ENCODE data around the gene H19. TPM values are rescaled to one million over a fixed set of nuclear protein-coding genes. Genes with fewer than 3 reads are reported as not detected.

The H19 gene
- total RNA-seq, 2 donors from 2014 or later: 0.55 to 3.8 TPM

DNA sequence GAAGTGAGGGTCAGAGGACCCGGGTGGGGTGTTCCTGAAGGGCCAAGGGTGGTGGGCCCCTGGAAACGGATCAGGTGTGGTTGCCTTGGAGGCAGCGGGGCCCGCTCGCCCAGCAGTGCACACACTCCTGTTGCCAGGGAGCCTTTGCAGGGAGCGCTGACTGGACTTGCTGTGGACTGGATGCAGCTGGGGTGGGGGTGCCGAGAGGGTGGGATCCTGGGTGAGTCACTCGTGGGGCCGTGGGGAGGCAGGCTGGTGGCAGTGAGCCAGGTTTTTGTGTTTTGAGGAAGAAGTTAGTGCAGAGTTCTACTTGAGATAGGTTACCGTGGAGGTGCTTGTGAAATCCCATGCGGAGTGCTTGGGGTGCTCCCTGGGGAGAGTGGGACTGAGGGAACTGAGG is 49.3 kb downstream of the H19 start:
- Mint-ChIP-seq H3K27me3 (ENCODE audit: insufficient read depth) (no peaks in the 10 kb centered on the region), H3K27ac (no peak overlapping the region), H3K4me3 (no peak overlapping the region), H3K4me1 (no peaks in the 10 kb centered on the region), H3K9me3 (no peaks in the 10 kb centered on the region), H3K36me3 (ENCODE audit: low read depth) (no peaks in the 10 kb centered on the region)
- WGBS, 2 experiments (ENCODE audit: insufficient coverage in 1 of 2, insufficient read length in 1 of 2): no CpG with 5 or more reads among the region's 11 CpGs
- no peak overlapping the region for H3K27ac ChIP-seq (ENCODE audit: low read depth, low read length)
- H3K36me3 ChIP-seq (ENCODE audit: control insufficient read depth, insufficient read depth, low read length): no peaks in the 10 kb centered on the region
- H3K9ac ChIP-seq (ENCODE audit: extremely low read depth, low read length, poor library complexity, severe bottlenecking): no peak overlapping the region
- no peaks in the 10 kb centered on the region for H3K27me3 ChIP-seq (ENCODE audit: control insufficient read depth, insufficient read depth, low read length, poor library complexity, severe bottlenecking)
- DNase-seq: no peak
- H3K4me3 ChIP-seq (ENCODE audit: low read length): no peak overlapping the region
- no peak for TF ChIP-seq CTCF (conservative IDR thresholded peaks at IDR 0.05)
- no peaks in the 10 kb centered on the region for H3K9me3 ChIP-seq (ENCODE audit: control insufficient read depth, low read length)
- H3K4me1 ChIP-seq (ENCODE audit: control insufficient read depth, insufficient read depth, low read length): no peaks in the 10 kb centered on the region

DNA sequence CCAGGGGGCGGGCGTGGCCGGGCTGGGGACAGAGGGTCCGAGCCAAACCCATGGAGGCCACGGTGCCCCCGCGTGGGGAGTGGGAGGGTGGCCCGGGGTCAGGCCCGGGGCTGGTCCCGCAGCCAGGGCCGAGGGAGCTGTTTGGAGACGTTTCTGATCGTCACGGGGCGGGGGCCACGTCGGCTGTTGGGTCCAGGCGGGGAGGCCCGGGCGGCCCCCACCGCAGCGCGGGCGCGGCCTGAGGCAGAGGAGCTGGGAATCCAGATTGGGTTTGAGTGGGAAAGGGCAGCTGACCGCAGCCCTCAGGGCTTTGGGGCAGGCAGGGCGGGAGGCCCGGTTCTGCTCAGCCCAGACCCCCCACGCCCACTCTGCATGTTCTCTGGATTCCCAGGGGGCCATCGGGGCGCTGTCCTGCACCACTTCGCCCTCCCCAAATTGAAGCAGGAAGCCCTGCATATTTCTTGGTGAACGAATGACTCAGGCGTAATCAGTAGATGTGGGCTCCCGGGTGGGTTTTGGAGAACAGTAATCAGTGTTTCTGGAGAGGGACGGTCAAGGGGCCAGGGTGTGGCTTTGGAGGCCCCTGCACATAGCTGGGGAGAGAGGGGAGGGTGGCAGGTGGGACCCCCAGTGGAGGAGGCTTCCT is 49.9 kb downstream of the H19 start:
- DNase-seq: no peak
- H3K9me3 Mint-ChIP-seq: no peaks in the 10 kb centered on the region
- no peaks in the 10 kb centered on the region for H3K9me3 ChIP-seq (ENCODE audit: control insufficient read depth, low read length)
- no peak for TF ChIP-seq CTCF (conservative IDR thresholded peaks at IDR 0.05)
- no CpG with 5 or more reads among the region's 36 CpGs for WGBS, 2 experiments (ENCODE audit: insufficient coverage in 1 of 2, insufficient read length in 1 of 2)
- no peaks in the 10 kb centered on the region for H3K36me3 ChIP-seq (ENCODE audit: control insufficient read depth, insufficient read depth, low read length)
- H3K27me3 Mint-ChIP-seq (ENCODE audit: insufficient read depth): no peaks in the 10 kb centered on the region
- no peaks in the 10 kb centered on the region for H3K27me3 ChIP-seq (ENCODE audit: control insufficient read depth, insufficient read depth, low read length, poor library complexity, severe bottlenecking)
- H3K4me3 Mint-ChIP-seq: no peak overlapping the region
- no peak overlapping the region for H3K9ac ChIP-seq (ENCODE audit: extremely low read depth, low read length, poor library complexity, severe bottlenecking)
- no peaks in the 10 kb centered on the region for H3K4me1 Mint-ChIP-seq
- H3K27ac ChIP-seq (ENCODE audit: low read depth, low read length): no peak overlapping the region
- no peak overlapping the region for H3K4me3 ChIP-seq (ENCODE audit: low read length)
- H3K27ac Mint-ChIP-seq: no peak overlapping the region
- H3K36me3 Mint-ChIP-seq (ENCODE audit: low read depth): no peaks in the 10 kb centered on the region
- no peaks in the 10 kb centered on the region for H3K4me1 ChIP-seq (ENCODE audit: control insufficient read depth, insufficient read depth, low read length)

DNA sequence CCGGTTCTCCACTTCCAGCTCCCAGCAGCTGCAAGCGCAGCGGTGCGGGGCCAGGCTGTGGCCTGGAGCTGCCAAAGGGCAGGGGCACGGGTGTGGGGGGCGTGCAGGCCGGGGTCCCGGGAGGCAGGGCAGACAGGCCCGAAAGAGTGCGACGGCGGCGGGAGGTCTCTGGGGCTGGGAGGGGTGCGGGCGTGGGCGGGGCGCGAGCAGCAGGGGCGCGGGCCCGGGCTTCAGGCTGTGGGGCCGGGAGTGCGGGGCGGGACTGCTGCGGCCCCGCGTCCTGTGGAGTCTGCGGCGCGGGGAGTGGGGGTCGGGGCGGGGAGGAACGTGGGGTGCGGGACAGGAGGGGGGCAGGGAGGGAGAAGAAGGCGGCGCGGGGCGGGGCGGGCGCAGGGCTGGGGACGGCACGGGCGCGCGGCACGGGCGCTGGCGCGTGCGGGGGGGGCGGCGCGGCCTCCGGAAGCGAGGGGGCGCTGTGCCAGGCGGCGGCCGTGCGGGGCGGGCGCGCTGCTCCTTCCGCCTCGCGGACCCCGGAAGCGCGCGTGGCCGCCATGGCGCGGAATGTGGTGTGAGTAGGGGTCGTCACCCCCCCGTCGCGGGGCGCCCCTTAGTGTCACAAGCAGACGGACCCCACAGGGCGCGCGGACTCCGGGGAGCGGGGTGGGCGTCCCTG is 50.7 kb downstream of the H19 start, which contains the start of gene MRPL23:
Gene MRPL23 (plus strand): TSS at position 521 of the 673 bp plus-strand sequence. CDS start 31 bp downstream, at position 552.
- H3K27me3 Mint-ChIP-seq (ENCODE audit: insufficient read depth): no peaks in the 10 kb centered on the region
- no peaks in the 10 kb centered on the region for H3K36me3 Mint-ChIP-seq (ENCODE audit: low read depth)
- Histone ChIP-seq H3K36me3 (ENCODE audit: control insufficient read depth, insufficient read depth, low read length) (no peaks in the 10 kb centered on the region), H3K9me3 (ENCODE audit: control insufficient read depth, low read length) (no peaks in the 10 kb centered on the region), H3K27ac (ENCODE audit: low read depth, low read length) (no peak within 1 kb of the TSS), H3K4me3 (ENCODE audit: low read length) (no peak within 1 kb of the TSS), H3K27me3 (ENCODE audit: control insufficient read depth, insufficient read depth, low read length, poor library complexity, severe bottlenecking) (no peaks in the 10 kb centered on the region), H3K4me1 (ENCODE audit: control insufficient read depth, insufficient read depth, low read length) (no peaks in the 10 kb centered on the region), H3K9ac (ENCODE audit: extremely low read depth, low read length, poor library complexity, severe bottlenecking) (no peak within 1 kb of the TSS)
- H3K4me1 Mint-ChIP-seq: no peaks in the 10 kb centered on the region
- DNase-seq: no peak
- no CpG with 5 or more reads among the region's 85 CpGs for WGBS, 2 experiments (ENCODE audit: insufficient coverage in 1 of 2, insufficient read length in 1 of 2)
- H3K27ac Mint-ChIP-seq: no peak within 1 kb of the TSS
- TF ChIP-seq CTCF (conservative IDR thresholded peaks at IDR 0.05): no peak
- H3K4me3 Mint-ChIP-seq: no peak within 1 kb of the TSS
- no peaks in the 10 kb centered on the region for H3K9me3 Mint-ChIP-seq

Other genes with a start within 250 kb of the H19 start
- 1 to 10 TPM in 1 of 2 donors, under 1 TPM in 1; 0.75 to 1.0 TPM for gene IFITM10, start 247.2 kb downstream of the H19 start, total RNA-seq
- 100 to 1,000 TPM; 185 to 208 TPM for gene CTSD, start 233.9 kb downstream of the H19 start, total RNA-seq
- not detected for gene SYT8, start 162.9 kb downstream of the H19 start, total RNA-seq
- not detected for gene TNNI2, start 158.9 kb downstream of the H19 start, total RNA-seq
- not detected for gene LSP1, start 144.8 kb downstream of the H19 start, total RNA-seq
- gene PRR33, start 105.9 kb downstream of the H19 start, total RNA-seq: not detected
- gene TNNT3, start 78.1 kb downstream of the H19 start, total RNA-seq: not detected
- 100 to 1,000 TPM in 1 of 2 donors, 10 to 100 TPM in 1; 69.9 to 109 TPM for gene MRPL23, start 50.5 kb downstream of the H19 start, total RNA-seq
- gene IGF2, start 141.5 kb upstream of the H19 start, total RNA-seq: 1 to 10 TPM in 1 of 2 donors, under 1 TPM in 1; 0.80 to 5.1 TPM
- not detected for gene INS, start 163.4 kb upstream of the H19 start, total RNA-seq
- gene TH, start 174.0 kb upstream of the H19 start, total RNA-seq: not detected